ENCODE data around the gene RMC1.

Gene RMC1

DNA sequence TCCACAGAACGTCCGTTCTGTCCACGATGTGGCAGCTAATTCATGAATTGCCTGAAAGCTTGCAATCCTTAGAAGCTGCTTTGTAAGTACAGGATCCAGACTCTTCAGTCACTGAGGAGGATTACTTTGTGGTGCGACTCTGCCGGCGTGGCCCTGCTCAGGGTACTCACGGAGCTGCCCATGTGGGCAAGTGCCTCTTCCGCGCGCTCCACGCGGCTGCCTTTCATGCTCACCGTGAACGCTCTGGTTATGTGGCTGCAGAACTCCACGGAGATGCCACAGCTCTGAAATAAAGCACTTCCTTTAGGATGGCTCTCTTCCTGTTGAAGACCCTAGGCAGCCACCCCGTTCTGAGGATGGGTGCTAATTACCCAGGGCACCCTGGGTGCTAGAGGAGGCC lies 31.0 kb downstream of the RMC1 start:
- TF ChIP-seq REST (IDR thresholded peaks at IDR 0.05; ENCODE audit: insufficient replicate concordance, low read depth) (no peak), POLR2AphosphoS5 (IDR thresholded peaks at IDR 0.05; ENCODE audit: low read depth) (no peak), GABPA (IDR thresholded peaks at IDR 0.05; ENCODE audit: low read depth) (no peak), CTCF (IDR thresholded peaks at IDR 0.05; ENCODE audit: insufficient read depth, low read length) (no peak), SPI1 (IDR thresholded peaks at IDR 0.05; ENCODE audit: borderline replicate concordance, low read depth) (no peak)
- no peak overlapping the region for H3K4me3 ChIP-seq (replicated peaks; ENCODE audit: insufficient read depth, low read length)
- no peak overlapping the region for H3K27ac ChIP-seq (replicated peaks)
- no peaks in the 10 kb centered on the region for H3K27me3 ChIP-seq (ENCODE audit: insufficient read depth, poor library complexity, severe bottlenecking)
- DNase-seq (ENCODE audit: low read depth in 1 of 2, low spot score in 1 of 2) = no peak

GRCh38 chr18:23536204-23536603 lies 32.9 kb downstream of the RMC1 start:
- TF ChIP-seq SPI1 (IDR thresholded peaks at IDR 0.05; ENCODE audit: borderline replicate concordance, low read depth) (no peak), REST (IDR thresholded peaks at IDR 0.05; ENCODE audit: insufficient replicate concordance, low read depth) (no peak), GABPA (IDR thresholded peaks at IDR 0.05; ENCODE audit: low read depth) (no peak), POLR2AphosphoS5 (IDR thresholded peaks at IDR 0.05; ENCODE audit: low read depth) (no peak), CTCF (IDR thresholded peaks at IDR 0.05; ENCODE audit: insufficient read depth, low read length) (no peak)
- Histone ChIP-seq H3K27me3 (ENCODE audit: insufficient read depth, poor library complexity, severe bottlenecking) (no peaks in the 10 kb centered on the region), H3K4me3 (replicated peaks; ENCODE audit: insufficient read depth, low read length) (no peak overlapping the region), H3K27ac (replicated peaks) (no peak overlapping the region)
- DNase-seq (ENCODE audit: low read depth in 1 of 2, low spot score in 1 of 2) = no peak

DNA sequence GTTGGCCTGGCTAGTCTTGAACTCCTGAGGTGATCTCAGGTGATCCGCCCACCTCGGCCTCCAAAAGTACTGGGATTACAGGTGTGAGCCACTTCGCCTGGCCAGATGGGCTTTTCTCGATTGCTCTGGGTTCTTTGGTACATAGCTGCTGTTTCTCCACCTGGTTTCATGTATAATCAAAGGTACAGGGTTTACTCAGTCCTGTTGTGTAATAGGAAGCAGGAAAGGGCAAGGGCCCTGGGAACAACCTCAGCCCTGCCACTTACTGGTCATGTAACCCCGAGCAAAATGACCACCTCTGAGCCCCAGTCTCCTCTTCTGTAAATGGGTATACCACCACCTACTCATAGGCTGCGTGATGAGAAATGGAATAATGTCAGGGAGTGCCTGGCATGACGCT lies 34.0 kb downstream of the RMC1 start:
- DNase-seq (ENCODE audit: low read depth in 1 of 2, low spot score in 1 of 2) = no peak
- no peak overlapping the region for H3K27ac ChIP-seq (replicated peaks)
- TF ChIP-seq GABPA (IDR thresholded peaks at IDR 0.05; ENCODE audit: low read depth) = no peak
- TF ChIP-seq CTCF (IDR thresholded peaks at IDR 0.05; ENCODE audit: insufficient read depth, low read length) = no peak
- TF ChIP-seq SPI1 (IDR thresholded peaks at IDR 0.05; ENCODE audit: borderline replicate concordance, low read depth) = no peak
- no peak for TF ChIP-seq POLR2AphosphoS5 (IDR thresholded peaks at IDR 0.05; ENCODE audit: low read depth)
- no peak for TF ChIP-seq REST (IDR thresholded peaks at IDR 0.05; ENCODE audit: insufficient replicate concordance, low read depth)
- H3K27me3 ChIP-seq (ENCODE audit: insufficient read depth, poor library complexity, severe bottlenecking) = no peaks in the 10 kb centered on the region
- H3K4me3 ChIP-seq (replicated peaks; ENCODE audit: insufficient read depth, low read length) = no peak overlapping the region
